MCF 10A (cell line): ENCODE results near the gene RAI14. TPM values are rescaled to one million over a fixed set of nuclear protein-coding genes. Genes with fewer than 3 reads are reported as not detected.
A peak's percentile ranks its signal among the peaks of the same experiment; 100 is the strongest.

Experiments used
- BruUV-seq: library from RNA; stranded (reverse); fragments of 400-500 nt; replicated peaks from 2 replicates; lab custom pipeline; 2021; lab: Mats Ljungman, UMichigan
- CTCF ChIA-PET: fragments of 300-600 bp; sonication (Branson Sonifier 250); formaldehyde crosslinking; extraction: SDS; loops from one replicate; lab custom pipeline; 2021; ENCODE audit warnings: antibody characterized with exemption, inconsistent platforms; lab: Yijun Ruan, JAX
- POLR2A ChIA-PET: fragments of 300-600, 350-650 bp; sonication (Branson Sonifier 250); formaldehyde crosslinking; extraction: SDS; loops from one replicate; lab custom pipeline; 2020; ENCODE audit warnings: antibody characterized with exemption, inconsistent platforms; lab: Yijun Ruan, JAX
- DNase-seq: peaks from one replicate; pipeline ENCODE4 v3.0.0-alpha.2; 2018; ENCODE audit not compliant: unreplicated experiment
- H3K27ac Mint-ChIP-seq: one replicate; pipeline ENCODE4 v1.8.0; 2022; ENCODE audit warnings: mild to moderate bottlenecking, low read depth, mixed read lengths; ENCODE audit not compliant: unreplicated experiment
- H3K27me3 Mint-ChIP-seq: one replicate; pipeline ENCODE4 v1.8.0; 2022; ENCODE audit warnings: mixed read lengths; ENCODE audit not compliant: insufficient read depth, unreplicated experiment
- H3K36me3 Mint-ChIP-seq: one replicate; pipeline ENCODE4 v1.8.0; 2022; ENCODE audit warnings: mild to moderate bottlenecking, moderate library complexity, mixed read lengths; ENCODE audit not compliant: insufficient read depth, unreplicated experiment
- H3K4me1 Mint-ChIP-seq: one replicate; pipeline ENCODE4 v1.8.0; 2022; ENCODE audit warnings: mixed read lengths; ENCODE audit not compliant: insufficient read depth, unreplicated experiment
- H3K4me3 Mint-ChIP-seq: one replicate; pipeline ENCODE4 v1.8.0; 2022; ENCODE audit warnings: mild to moderate bottlenecking, moderate library complexity, mixed read lengths; ENCODE audit not compliant: unreplicated experiment
- H3K9me3 Mint-ChIP-seq: one replicate; pipeline ENCODE4 v1.8.0; 2022; ENCODE audit warnings: mixed read lengths; ENCODE audit not compliant: unreplicated experiment
- intact Hi-C: fragments of 100-400 bp; cut with micrococcal nuclease; formaldehyde crosslinking; loops from 2 replicates; pipeline ENCODE4 v1.14.1; 2022
- total RNA-seq: library from RNA; stranded (reverse); gene quantifications from 2 replicates; pipeline ENCODE4 v1.2.3, GENCODE V29; 2022
- TF ChIP-seq, protein P1 (sequence below): fragments of 200-600 bp; IDR thresholded peaks from one replicate; pipeline ENCODE4 v1.8.0; 2022; ENCODE audit warnings: antibody characterized with exemption, mild to moderate bottlenecking; ENCODE audit not compliant: unreplicated experiment

Gene RAI14
- total RNA-seq, 1 experiment from 2014 or later = 47.6 TPM

DNA sequence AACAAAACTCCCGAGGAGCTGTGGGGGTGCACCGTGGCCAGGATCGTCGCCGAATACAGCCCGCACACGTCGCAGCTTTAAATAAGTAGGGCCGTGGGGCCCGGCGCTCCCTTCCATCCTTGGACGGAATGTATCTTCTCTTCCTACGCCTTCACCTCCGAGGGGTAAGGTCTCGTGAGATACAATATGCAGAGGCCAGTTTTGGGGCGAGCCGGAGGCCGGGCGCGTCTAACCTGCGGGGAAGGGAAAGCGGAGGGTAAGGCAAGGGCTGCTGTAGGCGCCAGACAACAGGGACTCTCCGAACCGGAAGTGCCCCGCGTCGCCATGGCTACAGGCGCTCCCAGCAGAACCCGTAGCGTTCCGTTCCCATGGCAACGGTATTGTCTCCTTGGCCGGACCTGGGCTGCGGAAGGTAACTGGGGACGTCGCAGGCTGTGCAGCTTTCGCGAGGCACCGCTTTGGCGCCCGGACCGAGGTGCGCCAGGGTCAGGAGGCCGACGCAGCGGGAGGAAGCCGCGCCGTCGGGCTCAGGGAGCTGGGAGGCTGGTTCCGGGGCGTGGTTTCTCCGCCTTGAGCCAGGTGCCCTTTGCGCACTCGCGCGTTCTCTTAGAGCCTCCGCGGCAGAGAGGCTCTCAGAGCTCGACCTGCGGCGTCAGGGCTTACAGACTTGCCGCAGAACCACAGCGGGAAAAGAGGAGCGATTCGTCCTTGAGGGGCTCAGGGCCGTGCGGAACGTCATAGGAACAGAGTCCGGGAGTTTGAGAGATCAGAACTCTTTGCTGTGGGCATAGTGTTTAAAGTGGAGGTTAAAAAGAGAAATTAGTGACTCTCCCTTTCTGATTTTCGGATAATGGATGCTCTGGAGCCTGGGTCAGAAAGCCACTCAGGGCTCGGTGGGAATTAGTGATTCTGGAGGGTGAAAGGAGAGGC lies 182.9 kb downstream of the RAI14 start, which contains the start of gene TTC23L:
TTC23L (plus strand) TSS at position 380 of the 930 bp plus-strand sequence. CDS start 1,508 bp downstream, outside the sequence.
- DNase-seq = peak; percentile 89
- peak within 1 kb of the TSS; percentile 92 for H3K27ac Mint-ChIP-seq
- H3K4me1 Mint-ChIP-seq = peaks cover 11% of the 10 kb centered on the region
- POLR2A ChIA-PET = interaction anchor here (0.7 to 2.3 kb wide), 14 partner anchors 9 to 407 kb away, joined by 3 to 16 read pairs (median 4); partner anchors contain the start of genes BRIX1, RAD1 and RAI14
- no peaks in the 10 kb centered on the region for H3K9me3 Mint-ChIP-seq
- BruUV-seq = no TSS peak
- TF ChIP-seq, protein P1, sequence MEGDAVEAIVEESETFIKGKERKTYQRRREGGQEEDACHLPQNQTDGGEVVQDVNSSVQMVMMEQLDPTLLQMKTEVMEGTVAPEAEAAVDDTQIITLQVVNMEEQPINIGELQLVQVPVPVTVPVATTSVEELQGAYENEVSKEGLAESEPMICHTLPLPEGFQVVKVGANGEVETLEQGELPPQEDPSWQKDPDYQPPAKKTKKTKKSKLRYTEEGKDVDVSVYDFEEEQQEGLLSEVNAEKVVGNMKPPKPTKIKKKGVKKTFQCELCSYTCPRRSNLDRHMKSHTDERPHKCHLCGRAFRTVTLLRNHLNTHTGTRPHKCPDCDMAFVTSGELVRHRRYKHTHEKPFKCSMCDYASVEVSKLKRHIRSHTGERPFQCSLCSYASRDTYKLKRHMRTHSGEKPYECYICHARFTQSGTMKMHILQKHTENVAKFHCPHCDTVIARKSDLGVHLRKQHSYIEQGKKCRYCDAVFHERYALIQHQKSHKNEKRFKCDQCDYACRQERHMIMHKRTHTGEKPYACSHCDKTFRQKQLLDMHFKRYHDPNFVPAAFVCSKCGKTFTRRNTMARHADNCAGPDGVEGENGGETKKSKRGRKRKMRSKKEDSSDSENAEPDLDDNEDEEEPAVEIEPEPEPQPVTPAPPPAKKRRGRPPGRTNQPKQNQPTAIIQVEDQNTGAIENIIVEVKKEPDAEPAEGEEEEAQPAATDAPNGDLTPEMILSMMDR = no peak
- no peaks in the 10 kb centered on the region for H3K27me3 Mint-ChIP-seq
- intact Hi-C loops = loop anchor here (5.0 to 10.0 kb wide), 3 partner anchors 58 to 314 kb away; partner anchors contain the start of gene RAI14
- H3K36me3 Mint-ChIP-seq = peaks cover 11% of the 10 kb centered on the region
- CTCF ChIA-PET = interaction anchor here (0.7 to 1.9 kb wide), 11 partner anchors 14 to 364 kb away, joined by 3 to 11 read pairs (median 3); no protein-coding TSS in a partner anchor
- H3K4me3 Mint-ChIP-seq = peak within 1 kb of the TSS; percentile 88

DNA sequence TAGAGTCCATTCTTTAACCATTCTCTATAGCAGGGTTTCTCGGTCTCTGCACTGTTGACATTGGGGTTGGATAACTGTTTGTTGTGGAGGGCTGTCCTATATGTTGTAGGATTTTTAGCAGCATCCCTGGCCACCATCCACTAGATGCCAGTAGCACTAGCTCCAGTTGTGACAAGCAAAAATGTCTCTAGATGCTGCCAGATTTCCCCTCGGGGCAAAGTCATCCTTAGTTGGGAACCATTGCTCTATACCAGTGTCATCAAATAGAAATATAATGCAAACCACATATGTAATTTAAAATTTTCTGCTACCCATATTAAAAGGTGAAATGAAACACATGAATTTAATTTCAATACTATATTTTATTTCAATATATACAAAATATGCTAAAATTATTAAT lies 185.7 kb downstream of the RAI14 start:
- no peaks in the 10 kb centered on the region for H3K27me3 Mint-ChIP-seq
- DNase-seq = no peak
- no TSS peak for BruUV-seq

DNA sequence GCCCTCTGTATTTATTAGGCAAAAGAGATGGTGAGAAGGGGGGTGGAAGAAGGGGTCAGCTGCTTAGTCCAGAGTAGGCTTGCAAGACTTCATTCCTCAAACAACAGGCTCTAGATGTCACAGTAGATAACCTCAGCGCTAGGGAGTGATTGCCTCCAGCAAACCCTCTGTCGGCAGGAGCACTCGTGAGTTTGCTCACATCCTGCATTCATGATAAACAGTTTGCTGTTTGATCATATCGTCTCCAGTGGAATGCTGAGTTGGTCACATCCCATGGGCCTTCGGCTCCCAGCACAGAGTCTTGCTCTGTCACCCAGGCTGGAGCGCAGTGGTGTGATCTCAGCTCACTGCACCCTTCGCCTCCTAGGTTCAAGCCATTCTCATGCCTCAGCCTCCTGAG lies 186.4 kb downstream of the RAI14 start:
- H3K9me3 Mint-ChIP-seq = no peaks in the 10 kb centered on the region
- peaks cover 11% of the 10 kb centered on the region for H3K4me1 Mint-ChIP-seq
- H3K27ac Mint-ChIP-seq = no peak overlapping the region
- intact Hi-C loops = no loop called here
- no peaks in the 10 kb centered on the region for H3K27me3 Mint-ChIP-seq
- ChIA-PET POLR2A (no interaction called here), CTCF (interaction anchor here (0.6 kb wide), 1 partner anchor 44 kb away, joined by 4 read pairs; no protein-coding TSS in a partner anchor)
- TF ChIP-seq, protein P1 = no peak
- no TSS peak for BruUV-seq
- DNase-seq = no peak
- no peak overlapping the region for H3K4me3 Mint-ChIP-seq
- peaks cover 11% of the 10 kb centered on the region for H3K36me3 Mint-ChIP-seq

More for the DNA sequence above, 185.7 kb downstream of the RAI14 start:
- H3K27ac Mint-ChIP-seq = no peak overlapping the region
- CTCF ChIA-PET = interaction anchor here (1.5 kb wide), 1 partner anchor 57 kb away, joined by 7 read pairs; no protein-coding TSS in a partner anchor
- TF ChIP-seq, protein P1 = no peak
- peaks cover 11% of the 10 kb centered on the region for H3K4me1 Mint-ChIP-seq
- no peak overlapping the region for H3K4me3 Mint-ChIP-seq
- H3K9me3 Mint-ChIP-seq = no peaks in the 10 kb centered on the region
- H3K36me3 Mint-ChIP-seq = peaks cover 11% of the 10 kb centered on the region
- POLR2A ChIA-PET = interaction anchor here (0.6 to 1.4 kb wide), 2 partner anchors 27 to 104 kb away, joined by 3 to 6 read pairs; no protein-coding TSS in a partner anchor
- intact Hi-C loops = no loop called here

DNA sequence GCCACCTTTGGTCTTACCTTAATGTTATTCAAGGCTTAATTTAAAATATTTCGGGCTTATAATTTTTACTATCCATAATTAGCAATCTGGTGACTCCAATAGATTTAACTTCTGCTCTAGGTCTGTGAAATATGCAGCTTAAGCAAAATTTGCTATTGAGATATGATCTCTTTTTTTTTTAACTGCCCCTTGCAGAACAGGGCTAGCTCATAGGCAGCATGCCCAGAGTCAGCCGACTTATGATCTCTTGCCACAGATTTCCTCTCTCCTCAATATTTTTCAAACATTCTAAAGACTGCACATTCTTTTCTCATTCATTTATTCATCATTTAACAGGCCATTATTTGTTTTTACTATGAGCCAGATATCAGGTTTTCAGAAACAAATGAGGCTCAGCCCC lies 187.4 kb downstream of the RAI14 start:
- Mint-ChIP-seq H3K27ac (no peak overlapping the region), H3K36me3 (peaks cover 11% of the 10 kb centered on the region), H3K4me1 (peaks cover 6% of the 10 kb centered on the region), H3K27me3 (no peaks in the 10 kb centered on the region), H3K4me3 (no peak overlapping the region), H3K9me3 (no peaks in the 10 kb centered on the region)
- CTCF ChIA-PET = interaction anchor here (0.6 kb wide), 1 partner anchor 43 kb away, joined by 4 read pairs; no protein-coding TSS in a partner anchor
- POLR2A ChIA-PET = interaction anchor here (0.6 to 1.7 kb wide), 2 partner anchors 9 to 16 kb away, joined by 3 to 4 read pairs; no protein-coding TSS in a partner anchor
- BruUV-seq = no TSS peak
- DNase-seq = no peak
- TF ChIP-seq, protein P1 = no peak
- intact Hi-C loops = no loop called here
